ENCODE measurements around the gene COL1A2.

DNA sequence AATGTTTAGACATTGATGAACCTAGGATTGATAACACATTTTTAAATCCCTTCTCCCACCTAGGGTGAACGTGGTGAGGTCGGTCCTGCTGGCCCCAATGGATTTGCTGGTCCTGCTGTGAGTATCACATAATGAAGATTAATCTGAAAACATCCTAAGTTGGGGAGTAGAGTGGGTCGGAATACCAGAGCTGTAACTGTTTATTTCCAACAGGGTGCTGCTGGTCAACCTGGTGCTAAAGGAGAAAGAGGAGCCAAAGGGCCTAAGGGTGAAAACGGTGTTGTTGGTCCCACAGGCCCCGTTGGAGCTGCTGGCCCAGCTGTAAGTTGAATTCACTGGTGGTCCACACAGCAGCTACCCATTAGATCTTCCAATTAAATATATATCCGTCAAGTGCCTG, 25.6 kb downstream of the COL1A2 start:
- TF ChIP-seq, protein P1, sequence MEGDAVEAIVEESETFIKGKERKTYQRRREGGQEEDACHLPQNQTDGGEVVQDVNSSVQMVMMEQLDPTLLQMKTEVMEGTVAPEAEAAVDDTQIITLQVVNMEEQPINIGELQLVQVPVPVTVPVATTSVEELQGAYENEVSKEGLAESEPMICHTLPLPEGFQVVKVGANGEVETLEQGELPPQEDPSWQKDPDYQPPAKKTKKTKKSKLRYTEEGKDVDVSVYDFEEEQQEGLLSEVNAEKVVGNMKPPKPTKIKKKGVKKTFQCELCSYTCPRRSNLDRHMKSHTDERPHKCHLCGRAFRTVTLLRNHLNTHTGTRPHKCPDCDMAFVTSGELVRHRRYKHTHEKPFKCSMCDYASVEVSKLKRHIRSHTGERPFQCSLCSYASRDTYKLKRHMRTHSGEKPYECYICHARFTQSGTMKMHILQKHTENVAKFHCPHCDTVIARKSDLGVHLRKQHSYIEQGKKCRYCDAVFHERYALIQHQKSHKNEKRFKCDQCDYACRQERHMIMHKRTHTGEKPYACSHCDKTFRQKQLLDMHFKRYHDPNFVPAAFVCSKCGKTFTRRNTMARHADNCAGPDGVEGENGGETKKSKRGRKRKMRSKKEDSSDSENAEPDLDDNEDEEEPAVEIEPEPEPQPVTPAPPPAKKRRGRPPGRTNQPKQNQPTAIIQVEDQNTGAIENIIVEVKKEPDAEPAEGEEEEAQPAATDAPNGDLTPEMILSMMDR (conservative IDR thresholded peaks at IDR 0.05; ENCODE audit: low read length) = no peak
- TF ChIP-seq EZH2phosphoT487 (IDR thresholded peaks at IDR 0.05; ENCODE audit: borderline replicate concordance) = no peak
